ENCODE data around the gene CBFA2T3.

The CBFA2T3 gene

DNA sequence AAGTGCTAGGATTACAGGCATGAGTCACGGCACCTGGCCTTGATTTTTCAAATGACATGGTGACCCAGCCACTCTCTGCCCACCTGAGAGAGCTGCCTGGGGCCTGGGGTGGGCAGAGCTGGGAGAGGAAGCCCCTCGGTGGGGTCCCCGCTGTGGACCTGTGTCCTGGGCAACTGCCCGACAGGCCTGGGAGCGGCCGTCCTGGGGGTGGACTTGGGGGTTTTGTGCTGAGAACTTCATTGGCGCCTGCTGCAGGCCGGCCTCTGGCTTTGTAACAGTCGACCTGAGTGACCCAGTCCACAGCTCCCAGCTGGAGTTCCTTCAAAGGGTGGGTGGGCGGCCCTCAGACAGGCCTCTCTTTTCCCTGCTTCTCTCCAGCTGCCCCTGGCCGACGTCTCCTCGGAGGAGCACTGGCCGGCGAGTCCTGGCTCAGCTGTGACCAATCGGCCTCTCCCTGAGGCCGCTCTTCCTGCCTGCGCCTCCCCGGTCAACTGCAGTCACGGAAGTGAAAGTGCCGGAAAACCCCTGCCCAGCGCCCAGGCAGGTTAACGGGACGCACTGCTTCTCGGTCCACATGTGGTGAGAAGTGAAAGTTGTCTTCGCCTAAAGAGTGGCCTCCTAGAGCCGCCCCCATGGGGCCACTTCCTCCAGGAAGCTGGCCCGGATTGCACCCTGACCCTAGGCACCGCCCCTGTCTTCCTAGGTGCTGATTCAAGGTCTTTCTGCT, 5.5 kb downstream of the CBFA2T3 start:
- TF ChIP-seq CTCF (conservative IDR thresholded peaks at IDR 0.05; ENCODE audit: low read depth, low read length), result no peak
- H3K4me3 ChIP-seq (ENCODE audit: low read length), result no peak overlapping the region
- DNase-seq (ENCODE audit: low read depth), result no peak

DNA sequence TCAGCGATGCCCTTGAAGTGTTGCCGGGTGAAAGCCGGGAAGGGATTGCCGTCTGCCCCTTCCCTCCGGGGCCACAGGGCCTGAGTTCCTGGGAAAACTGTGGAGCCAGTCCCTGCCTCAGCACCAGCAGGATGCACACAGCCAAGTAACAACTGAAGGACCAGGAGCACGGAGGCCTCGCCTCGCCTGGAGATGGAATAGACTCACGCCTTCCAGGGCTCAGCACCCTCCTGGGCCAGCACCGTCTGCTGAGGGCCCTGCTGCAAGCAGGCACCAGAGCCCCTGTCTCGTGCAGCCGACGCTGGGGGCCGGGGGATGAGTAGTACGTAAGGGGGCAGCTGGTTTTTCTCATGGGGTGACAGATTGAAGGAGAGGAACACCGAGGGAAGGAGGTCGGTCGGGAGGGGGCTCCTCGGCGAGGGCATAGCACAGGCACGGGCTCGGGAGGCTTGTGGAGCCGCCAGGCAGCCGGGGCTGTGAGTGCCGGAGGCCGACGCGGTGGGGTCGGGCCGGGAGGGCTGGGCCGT, 6.4 kb downstream of the CBFA2T3 start:
- DNase-seq (ENCODE audit: low read depth), result no peak
- TF ChIP-seq CTCF (conservative IDR thresholded peaks at IDR 0.05; ENCODE audit: low read depth, low read length), result no peak
- H3K4me3 ChIP-seq (ENCODE audit: low read length), result no peak overlapping the region

DNA sequence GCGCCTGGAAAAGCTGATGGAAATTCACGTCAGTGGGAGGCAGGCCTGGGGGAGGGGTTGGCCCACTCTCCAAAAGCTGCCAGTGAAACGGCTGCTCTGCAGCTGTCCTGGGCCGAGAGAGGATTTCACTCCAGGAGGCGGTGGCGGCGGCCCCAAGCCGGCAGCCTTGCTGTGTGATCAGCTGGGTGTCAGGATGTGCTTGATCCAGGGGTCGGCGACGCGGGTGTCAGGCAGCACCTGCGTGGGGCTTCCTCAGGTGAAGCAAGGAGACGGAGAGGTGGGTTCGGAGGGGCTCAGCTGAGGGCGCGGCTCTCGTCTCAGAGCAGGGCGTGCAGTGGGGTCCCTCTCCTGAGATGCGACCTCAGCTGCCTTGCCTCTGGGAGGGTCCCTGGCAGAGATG, 7.0 kb downstream of the CBFA2T3 start:
- no peak for DNase-seq (ENCODE audit: low read depth)
- TF ChIP-seq CTCF (conservative IDR thresholded peaks at IDR 0.05; ENCODE audit: low read depth, low read length), result no peak
- H3K4me3 ChIP-seq (ENCODE audit: low read length), result no peak overlapping the region

DNA sequence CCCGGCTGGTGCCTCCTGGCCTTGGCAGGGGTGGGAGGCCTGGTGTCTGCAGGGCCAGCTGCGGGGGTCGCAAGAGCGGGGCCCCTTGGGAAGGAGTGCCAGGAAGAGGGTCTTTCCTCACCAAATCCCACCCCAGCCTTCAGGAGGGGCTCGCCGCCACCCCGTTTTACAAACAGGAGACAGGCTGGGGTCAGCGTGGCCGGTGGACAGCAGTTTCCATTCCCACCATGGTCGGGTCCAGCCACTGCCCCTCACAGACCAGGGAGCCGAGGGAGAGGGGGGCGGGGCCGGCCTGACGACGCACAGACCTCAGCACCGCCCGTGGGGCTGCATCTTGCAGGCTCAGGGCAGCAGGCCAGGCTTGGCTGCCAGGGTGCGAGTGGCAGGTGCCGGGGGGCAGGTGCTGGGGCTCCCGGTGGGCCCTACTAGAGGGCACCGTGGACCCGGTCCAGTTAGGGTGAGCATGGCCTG, 7.6 kb downstream of the CBFA2T3 start:
- no peak for DNase-seq (ENCODE audit: low read depth)
- H3K4me3 ChIP-seq (ENCODE audit: low read length), result no peak overlapping the region
- no peak for TF ChIP-seq CTCF (conservative IDR thresholded peaks at IDR 0.05; ENCODE audit: low read depth, low read length)

GRCh38 chr16:88968589-88969280, 8.3 kb downstream of the CBFA2T3 start:
- no peak for TF ChIP-seq CTCF (conservative IDR thresholded peaks at IDR 0.05; ENCODE audit: low read depth, low read length)
- no peak for DNase-seq (ENCODE audit: low read depth)
- H3K4me3 ChIP-seq (ENCODE audit: low read length), result no peak overlapping the region

- DNase-seq (ENCODE audit: low read depth), result no peak
- H3K4me3 ChIP-seq (ENCODE audit: low read length), result no peak overlapping the region
- no peak for TF ChIP-seq CTCF (conservative IDR thresholded peaks at IDR 0.05; ENCODE audit: low read depth, low read length)
These were observed 9.0 kb downstream of the CBFA2T3 start for GRCh38 chr16:88967830-88968588.

All from retinal pigment epithelial cell (primary cell).